HCT116 (cell line): ENCODE results near the gene KANSL3. TPM values are rescaled to one million over a fixed set of nuclear protein-coding genes. Genes with fewer than 3 reads are reported as not detected.

ENCODE experiments used
- ATAC-seq: fragments of 200-7000 bp; cut with Tn5 transposase; 2 replicates; pipeline ENCODE4 v1.9.1; 2020; ENCODE audit warnings: mild to moderate bottlenecking, moderate library complexity
- BruUV-seq: library from RNA; stranded (reverse); fragments of 400-500 nt; replicated peaks from 2 replicates; lab custom pipeline; 2021; lab: Mats Ljungman, UMichigan
- CTCF ChIA-PET: fragments of 300-600 bp; sonication (Branson Sonifier 250); formaldehyde crosslinking; loops from one replicate; lab custom pipeline; 2021; ENCODE audit warnings: antibody characterized with exemption; lab: Charles Lee
- POLR2A ChIA-PET: fragments of 300-600, 350-600 bp; sonication (Branson Sonifier 250); formaldehyde crosslinking; loops from one replicate; lab custom pipeline; 2021; ENCODE audit warnings: antibody characterized with exemption; lab: Charles Lee
- RAD21 ChIA-PET, 2 experiments: fragments of 300-600 bp; sonication (Branson Sonifier 250); formaldehyde crosslinking; loops; one replicate each; lab custom pipeline; 2023; ENCODE audit warnings: low total read pairs in 2 of 2; ENCODE audit not compliant: uncharacterized antibody in 2 of 2, unreplicated experiment in 2 of 2, low non-redundant PET in 1 of 2; lab: Charles Lee
- DNase-seq: peaks from one replicate; pipeline ENCODE4 v3.0.0-alpha.2; 2010; ENCODE audit warnings: low read depth, low spot score
- H2AFZ ChIP-seq: fragments of 200-600 bp; shearing (Covaris generic), sonication (generic); 2 replicates; pipeline ENCODE4 v1.6.1; 2017; ENCODE audit warnings: low read depth, mixed run types, mixed read lengths, antibody characterized with exemption, low read length; ENCODE audit not compliant: poor library complexity, severe bottlenecking
- H3K27ac ChIP-seq: 2 replicates; pipeline ENCODE4 v1.5.1; 2012; ENCODE audit warnings: low read depth, low read length
- H3K27me3 ChIP-seq: fragments of 200-600 bp; sonication (generic); 2 replicates; pipeline ENCODE4 v1.6.1; 2016; ENCODE audit warnings: mixed run types, low read length, mixed read lengths; ENCODE audit not compliant: insufficient read depth
- H3K36me3 ChIP-seq, 2 experiments: fragments of 200-500 bp in 1 of 2; fragments of 200-600 bp in 1 of 2; sonication (Bioruptor generic) in 1 of 2; sonication (generic) in 1 of 2; 2 replicates each; pipeline versions ENCODE4 v1.5.1 to v1.6.1; 2014 to 2016; ENCODE audit warnings: low read length in 2 of 2, inconsistent platforms in 1 of 2, mixed read lengths in 1 of 2, mixed run types in 1 of 2; ENCODE audit not compliant: insufficient read depth in 2 of 2, control insufficient read depth in 1 of 2
- H3K4me1 ChIP-seq, 2 experiments: fragments of 200-600 bp in 1 of 2; sonication (generic) in 1 of 2; 2 replicates each; pipeline versions ENCODE4 v1.5.1 to v1.6.1; 2012 to 2017; ENCODE audit warnings: low read length in 2 of 2, inconsistent platforms in 1 of 2, mild to moderate bottlenecking in 1 of 2, mixed read lengths in 1 of 2, mixed run types in 1 of 2, moderate library complexity in 1 of 2; ENCODE audit not compliant: insufficient read depth in 2 of 2, control insufficient read depth in 1 of 2
- H3K4me2 ChIP-seq: fragments of 200-600 bp; sonication (generic); 2 replicates; pipeline ENCODE4 v1.6.1; 2017; ENCODE audit warnings: mixed run types, low read length, mixed read lengths
- H3K4me3 ChIP-seq, 2 experiments: fragments of 200-600 bp in 1 of 2; sonication (generic) in 1 of 2; replicated peaks in 1 of 2; 2 replicates each; pipeline ENCODE4 v1.5.1; 2011 to 2016; ENCODE audit warnings: low read length in 2 of 2, control low read depth in 1 of 2, low read depth in 1 of 2, mild to moderate bottlenecking in 1 of 2, mixed read lengths in 1 of 2, mixed run types in 1 of 2
- H3K79me2 ChIP-seq: fragments of 200-600 bp; sonication (generic); 2 replicates; pipeline ENCODE4 v1.6.1; 2017; ENCODE audit warnings: mild to moderate bottlenecking, mixed run types, low read length, moderate library complexity, mixed read lengths; ENCODE audit not compliant: insufficient read depth
- H3K9ac ChIP-seq: fragments of 200-600 bp; sonication (generic); 2 replicates; pipeline ENCODE4 v1.6.1; 2016; ENCODE audit warnings: low read length, mixed read lengths
- H3K9me2 ChIP-seq: fragments of 200-600 bp; sonication (generic), shearing (Covaris generic); 2 replicates; pipeline ENCODE4 v1.6.1; 2017; ENCODE audit warnings: mixed run types, mild to moderate bottlenecking, moderate library complexity; ENCODE audit not compliant: insufficient read depth
- H3K9me3 ChIP-seq, 2 experiments: fragments of 200-500 bp in 1 of 2; fragments of 200-600 bp in 1 of 2; sonication (Bioruptor generic) in 1 of 2; sonication (generic) in 1 of 2; 2 replicates each; pipeline ENCODE4 v1.6.1; 2014 to 2017; ENCODE audit warnings: low read length in 2 of 2, mixed read lengths in 2 of 2, inconsistent platforms in 1 of 2, low read depth in 1 of 2, mild to moderate bottlenecking in 1 of 2, mixed run types in 1 of 2, moderate library complexity in 1 of 2; ENCODE audit not compliant: control insufficient read depth in 1 of 2, insufficient read depth in 1 of 2
- H4K20me1 ChIP-seq: fragments of 200-600 bp; sonication (generic), shearing (Covaris generic); 2 replicates; pipeline ENCODE4 v1.6.1; 2017; ENCODE audit warnings: mixed run types, mild to moderate bottlenecking, moderate library complexity; ENCODE audit not compliant: insufficient read depth
- EGR1 ChIP-seq: IDR thresholded peaks from 2 replicates; pipeline ENCODE4 v1.6.1; 2012; ENCODE audit warnings: low read depth
- ELF1 ChIP-seq: IDR thresholded peaks from 2 replicates; pipeline ENCODE4 v1.6.1; 2012; ENCODE audit warnings: low read depth, borderline replicate concordance
- POLR2A ChIP-seq: IDR thresholded peaks from 2 replicates; pipeline ENCODE4 v1.7.0; 2011; ENCODE audit warnings: borderline replicate concordance; ENCODE audit not compliant: insufficient read depth, insufficient read length; ENCODE audit errors: extremely low read depth
- POLR2AphosphoS5 ChIP-seq: IDR thresholded peaks from 2 replicates; pipeline ENCODE4 v1.6.1; 2011; ENCODE audit warnings: mild to moderate bottlenecking, low read depth, low read length, moderate library complexity
- RAD21 ChIP-seq: IDR thresholded peaks from 2 replicates; pipeline ENCODE4 v1.6.1; 2012; ENCODE audit warnings: low read depth, mild to moderate bottlenecking
- SIN3A ChIP-seq: IDR thresholded peaks from 2 replicates; pipeline ENCODE4 v1.6.1; 2012; ENCODE audit warnings: low read depth
- SRF ChIP-seq: IDR thresholded peaks from 2 replicates; pipeline ENCODE4 v1.6.1; 2012; ENCODE audit warnings: low read depth
- TCF7L2 ChIP-seq: IDR thresholded peaks from 2 replicates; pipeline ENCODE4 v1.7.0; 2011; ENCODE audit warnings: borderline replicate concordance, inconsistent platforms; ENCODE audit not compliant: insufficient read depth, insufficient read length; ENCODE audit errors: extremely low read depth
- YY1 ChIP-seq: IDR thresholded peaks from 2 replicates; pipeline ENCODE4 v1.6.1; 2011; ENCODE audit warnings: low read length, low read depth, moderate library complexity, mild to moderate bottlenecking; ENCODE audit not compliant: insufficient replicate concordance; ENCODE audit errors: extremely low read depth
- ZFX ChIP-seq: fragments of 450-650 bp; IDR thresholded peaks from 2 replicates; pipeline ENCODE4 v1.6.1; 2017
- ZNF274 ChIP-seq: fragments of 200-500 bp; sonication (Bioruptor generic); IDR thresholded peaks from 2 replicates; pipeline ENCODE4 v1.6.1; 2014; ENCODE audit warnings: mild to moderate bottlenecking, low read depth, low read length, inconsistent platforms
- intact Hi-C: fragments of 100-400 bp; cut with micrococcal nuclease; formaldehyde crosslinking; loops from 2 replicates; pipeline ENCODE4 v1.10.0; 2022
- total RNA-seq: library from RNA; stranded (reverse); gene quantifications from one replicate; pipeline ENCODE4 v1.2.1, GENCODE V29; 2021; ENCODE audit not compliant: unreplicated experiment
- TF ChIP-seq, protein P1 (sequence below), 3 experiments: fragments of 200-600 bp in 1 of 3; sonication (generic) in 1 of 3; IDR thresholded peaks in 2 of 3; conservative IDR thresholded peaks in 1 of 3; 2 replicates each; pipeline ENCODE4 v1.5.1; 2012 to 2017; ENCODE audit warnings: low read depth in 2 of 3, low read length in 2 of 3, antibody characterized with exemption in 1 of 3, borderline replicate concordance in 1 of 3, control low read depth in 1 of 3, mild to moderate bottlenecking in 1 of 3, mixed read lengths in 1 of 3, mixed run types in 1 of 3, moderate library complexity in 1 of 3; ENCODE audit not compliant: insufficient read depth in 1 of 3
- TF ChIP-seq, protein P2 (sequence below): IDR thresholded peaks from 2 replicates; pipeline ENCODE4 v1.6.1; 2012

The KANSL3 gene
- total RNA-seq, 1 experiment from 2014 or later = 35.8 TPM

DNA sequence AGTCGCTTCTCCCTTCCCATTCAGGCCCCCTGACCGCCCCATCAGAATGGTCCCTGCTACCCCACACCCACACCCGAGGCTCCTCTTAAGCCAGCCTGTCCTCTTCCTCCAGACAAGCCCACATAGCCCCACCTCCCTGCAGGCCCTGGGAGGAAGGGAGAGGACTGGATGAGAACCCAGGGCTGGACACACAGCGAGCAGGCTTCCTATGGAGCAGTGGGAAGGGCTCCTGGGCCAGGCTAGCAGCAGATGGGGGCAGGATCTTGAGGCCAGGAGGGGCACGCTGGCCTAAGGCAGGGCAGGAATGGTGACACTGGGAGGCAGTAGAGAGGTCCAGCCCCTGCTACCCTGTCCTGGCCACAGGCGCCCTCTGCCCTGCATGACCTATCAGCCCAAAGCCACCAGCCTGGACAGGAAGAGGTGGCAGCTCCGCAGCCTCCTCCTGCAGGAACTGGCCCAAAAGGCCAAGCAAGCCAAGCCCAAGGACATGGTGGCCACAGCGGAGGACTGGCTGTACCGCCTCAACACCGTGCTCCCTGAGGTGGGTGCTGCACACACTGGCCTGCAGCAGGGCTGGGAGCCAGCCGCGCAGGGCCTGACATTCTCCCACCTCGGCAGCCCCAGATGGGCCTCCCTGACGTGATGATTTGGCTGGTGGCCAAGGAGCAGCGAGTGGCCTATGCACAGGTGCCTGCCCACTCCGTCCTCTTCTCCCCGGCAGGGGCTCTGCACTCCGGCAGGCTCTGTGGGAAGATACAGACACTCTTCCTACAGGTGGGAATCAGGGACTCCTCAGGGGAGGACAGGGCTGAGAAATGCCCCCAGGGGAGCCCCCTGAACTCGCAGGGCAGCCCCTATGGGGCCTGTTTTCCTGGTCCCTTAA lies 47.7 kb upstream of the KANSL3 start:
- DNase-seq (no peak), ATAC-seq (peak; percentile 55)
- Histone ChIP-seq H3K9me3 (no peaks in the 10 kb centered on the region), H2AFZ (no peak overlapping the region), H3K9me2 (no peaks in the 10 kb centered on the region), H3K79me2 (no peaks in the 10 kb centered on the region), H3K4me3 (no peak overlapping the region), H3K27ac (no peak overlapping the region), H3K4me2 (no peak overlapping the region), H3K27me3 (no peaks in the 10 kb centered on the region), H3K4me1 (no peaks in the 10 kb centered on the region), H3K9ac (no peak overlapping the region), H4K20me1 (no peaks in the 10 kb centered on the region), H3K36me3 (no peaks in the 10 kb centered on the region)
- CTCF ChIA-PET = interaction anchor here (0.7 kb wide), 1 partner anchor 470 kb away, joined by 4 read pairs; no protein-coding TSS in a partner anchor
- intact Hi-C loops = no loop called here
- no TSS peak for BruUV-seq
- POLR2A ChIA-PET = no interaction called here
- RAD21 ChIA-PET = no interaction called here
- TF ChIP-seq POLR2A = no peak

DNA sequence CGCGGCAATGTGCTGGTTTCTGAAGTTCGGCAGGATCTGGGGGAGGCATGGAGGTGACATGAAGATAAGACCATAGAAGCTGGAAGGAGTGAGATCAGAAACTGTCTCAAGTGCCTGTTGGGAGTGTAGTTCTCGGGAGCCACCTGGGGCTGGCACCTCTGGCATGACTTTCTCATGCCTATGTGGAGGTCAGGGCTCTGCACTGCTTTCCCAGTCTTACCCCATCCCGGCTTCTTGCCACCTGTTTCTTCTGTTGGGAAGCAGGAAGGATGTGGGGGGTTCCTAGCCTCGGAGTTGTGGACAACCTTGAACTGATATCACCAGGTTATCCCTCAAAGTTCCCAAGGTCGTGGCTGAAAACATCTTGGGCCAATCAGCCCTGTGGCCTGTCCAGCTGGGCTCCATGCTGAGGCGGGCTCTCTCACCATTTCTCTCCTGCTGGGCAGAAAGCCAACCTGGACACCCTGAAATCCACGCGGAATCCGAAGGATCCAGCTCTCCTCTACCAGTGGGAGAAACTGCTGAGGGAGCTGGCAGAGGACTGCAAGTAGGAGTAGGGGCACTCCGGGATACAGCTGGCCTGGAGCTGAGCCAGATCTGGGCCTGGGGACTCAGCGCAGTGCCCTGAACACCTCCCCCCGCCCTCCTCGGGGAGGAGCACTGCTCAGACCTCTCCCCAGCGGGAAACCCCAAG lies 46.9 kb upstream of the KANSL3 start:
- no peak for DNase-seq
- ChIA-PET CTCF (no interaction called here), RAD21 (no interaction called here), POLR2A (no interaction called here)
- TF ChIP-seq EGR1 (no peak), TCF7L2 (no peak), POLR2AphosphoS5 (no peak), ELF1 (no peak), SRF (no peak), ZFX (no peak), YY1 (no peak), RAD21 (no peak), ZNF274 (no peak), SIN3A (no peak)
- TF ChIP-seq, protein P1, sequence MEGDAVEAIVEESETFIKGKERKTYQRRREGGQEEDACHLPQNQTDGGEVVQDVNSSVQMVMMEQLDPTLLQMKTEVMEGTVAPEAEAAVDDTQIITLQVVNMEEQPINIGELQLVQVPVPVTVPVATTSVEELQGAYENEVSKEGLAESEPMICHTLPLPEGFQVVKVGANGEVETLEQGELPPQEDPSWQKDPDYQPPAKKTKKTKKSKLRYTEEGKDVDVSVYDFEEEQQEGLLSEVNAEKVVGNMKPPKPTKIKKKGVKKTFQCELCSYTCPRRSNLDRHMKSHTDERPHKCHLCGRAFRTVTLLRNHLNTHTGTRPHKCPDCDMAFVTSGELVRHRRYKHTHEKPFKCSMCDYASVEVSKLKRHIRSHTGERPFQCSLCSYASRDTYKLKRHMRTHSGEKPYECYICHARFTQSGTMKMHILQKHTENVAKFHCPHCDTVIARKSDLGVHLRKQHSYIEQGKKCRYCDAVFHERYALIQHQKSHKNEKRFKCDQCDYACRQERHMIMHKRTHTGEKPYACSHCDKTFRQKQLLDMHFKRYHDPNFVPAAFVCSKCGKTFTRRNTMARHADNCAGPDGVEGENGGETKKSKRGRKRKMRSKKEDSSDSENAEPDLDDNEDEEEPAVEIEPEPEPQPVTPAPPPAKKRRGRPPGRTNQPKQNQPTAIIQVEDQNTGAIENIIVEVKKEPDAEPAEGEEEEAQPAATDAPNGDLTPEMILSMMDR (IDR thresholded peaks at IDR 0.05 in 2 of 3, conservative IDR thresholded peaks at IDR 0.05 in 1 of 3; ENCODE audit: borderline replicate concordance in 1 of 3, insufficient read depth in 1 of 3, low read depth in 2 of 3, low read length in 2 of 3) = no peak
- TF ChIP-seq, protein P2, sequence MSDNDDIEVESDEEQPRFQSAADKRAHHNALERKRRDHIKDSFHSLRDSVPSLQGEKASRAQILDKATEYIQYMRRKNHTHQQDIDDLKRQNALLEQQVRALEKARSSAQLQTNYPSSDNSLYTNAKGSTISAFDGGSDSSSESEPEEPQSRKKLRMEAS = no peak
- no peak overlapping the region for H3K4me3 ChIP-seq
- BruUV-seq = no TSS peak
- no peak for ATAC-seq
- no peaks in the 10 kb centered on the region for H3K36me3 ChIP-seq
- no peak overlapping the region for H3K27ac ChIP-seq
- no peaks in the 10 kb centered on the region for H3K4me1 ChIP-seq
- no peaks in the 10 kb centered on the region for H3K79me2 ChIP-seq
- no peaks in the 10 kb centered on the region for H3K9me3 ChIP-seq
- H3K27me3 ChIP-seq = no peaks in the 10 kb centered on the region
- no peaks in the 10 kb centered on the region for H3K9me2 ChIP-seq
- H3K4me2 ChIP-seq = no peak overlapping the region
- no peak overlapping the region for H2AFZ ChIP-seq
- H4K20me1 ChIP-seq = no peaks in the 10 kb centered on the region
- intact Hi-C loops = no loop called here
- H3K9ac ChIP-seq = no peak overlapping the region
